ENCODE data around the gene TRAF3. TPM values are rescaled to one million over a fixed set of nuclear protein-coding genes. Genes with fewer than 3 reads are reported as not detected.
"Not testable (repeated sequence)": the region's sequence is repeated elsewhere in the genome, so short reads cannot be mapped to it uniquely, and the experiment has no call there.

The TRAF3 gene
- total and polyA plus RNA-seq, 12 donors, result 2.3 to 15.6 (median 10.2) TPM

- ATAC-seq, result no peak
- 83 to 85% methylated on average over 9 of the region's 9 CpGs for WGBS, 2 donors
- Histone ChIP-seq H3K4me1 (peaks cover 0 to 19% (median 0%) of the 10 kb centered on the region in 9 donors), H3K4me3 (no peak overlapping the region), H3K27me3 (no peaks in the 10 kb centered on the region), H3K36me3 (peaks cover 0 to 6% (median 0%) of the 10 kb centered on the region in 9 donors), H3K27ac (no peak overlapping the region), H3K9me3 (no peaks in the 10 kb centered on the region)
- intact Hi-C loops (cut with DNase I), result no loop called here
- DNase-seq, result no peak
- TF ChIP-seq CTCF (IDR thresholded peaks at IDR 0.05), result no peak
Measured at GRCh38 chr14:102819176-102819628, 42.0 kb downstream of the TRAF3 start.

GRCh38 chr14:102819747-102820330 lies 42.6 kb downstream of the TRAF3 start:
- H3K4me3 ChIP-seq, result no peak overlapping the region
- H3K27ac ChIP-seq, result no peak overlapping the region
- 88 to 89% methylated on average over 15 of the region's 15 CpGs for WGBS, 2 donors
- H3K27me3 ChIP-seq, result no peaks in the 10 kb centered on the region
- peaks cover 0 to 19% (median 2%) of the 10 kb centered on the region in 9 donors for H3K4me1 ChIP-seq
- intact Hi-C loops (cut with DNase I), result loop anchor here in 1 of 10 donors (10.0 kb wide), 1 partner anchor 625 kb away; no protein-coding TSS in a partner anchor
- ATAC-seq (no peak), DNase-seq (no peak)
- no peak for TF ChIP-seq CTCF (IDR thresholded peaks at IDR 0.05)
- no peaks in the 10 kb centered on the region for H3K9me3 ChIP-seq
- peaks cover 0 to 6% (median 0%) of the 10 kb centered on the region in 9 donors for H3K36me3 ChIP-seq

GRCh38 chr14:102821252-102821651 lies 44.0 kb downstream of the TRAF3 start:
- Histone ChIP-seq H3K27me3 (no peaks in the 10 kb centered on the region), H3K27ac (no peak overlapping the region), H3K4me1 (peaks cover 0 to 19% (median 6%) of the 10 kb centered on the region in 9 donors), H3K36me3 (peaks cover 0 to 18% (median 0%) of the 10 kb centered on the region in 9 donors), H3K4me3 (no peak overlapping the region), H3K9me3 (no peaks in the 10 kb centered on the region)
- DNase-seq (no peak), ATAC-seq (no peak)
- 89 to 90% methylated on average over 5 of the region's 5 CpGs for WGBS, 2 donors
- no peak for TF ChIP-seq CTCF (IDR thresholded peaks at IDR 0.05)
- intact Hi-C loops (cut with DNase I), result loop anchor here in 1 of 10 donors (10.0 kb wide), 1 partner anchor 624 kb away; no protein-coding TSS in a partner anchor

GRCh38 chr14:102822311-102822863 lies 45.1 kb downstream of the TRAF3 start:
- no peak overlapping the region for H3K4me3 ChIP-seq
- no peaks in the 10 kb centered on the region for H3K27me3 ChIP-seq
- H3K4me1 ChIP-seq, result peaks cover 0 to 19% (median 6%) of the 10 kb centered on the region in 9 donors
- intact Hi-C loops (cut with DNase I), result loop anchor here in 1 of 10 donors (10.0 kb wide), 1 partner anchor 622 kb away; no protein-coding TSS in a partner anchor
- no peak for ATAC-seq
- DNase-seq, result no peak
- TF ChIP-seq CTCF (IDR thresholded peaks at IDR 0.05), result no peak
- peaks cover 0 to 19% (median 0%) of the 10 kb centered on the region in 9 donors for H3K36me3 ChIP-seq
- H3K9me3 ChIP-seq, result no peaks in the 10 kb centered on the region
- 96% methylated on average over 10 of the region's 10 CpGs for WGBS, 2 donors
- H3K27ac ChIP-seq, result no peak overlapping the region

GRCh38 chr14:102822887-102823286 lies 45.6 kb downstream of the TRAF3 start:
- peaks cover 0 to 19% (median 6%) of the 10 kb centered on the region in 9 donors for H3K4me1 ChIP-seq
- not testable (repeated sequence) for H3K27ac ChIP-seq, ATAC-seq, H3K9me3 ChIP-seq, DNase-seq, H3K4me3 ChIP-seq, H3K27me3 ChIP-seq
- intact Hi-C loops (cut with DNase I), result loop anchor here in 1 of 10 donors (10.0 kb wide), 1 partner anchor 622 kb away; no protein-coding TSS in a partner anchor
- H3K36me3 ChIP-seq, result peaks cover 0 to 19% (median 0%) of the 10 kb centered on the region in 9 donors
- 97% methylated on average over 6 of the region's 6 CpGs for WGBS, 2 donors
